Keratinocyte (primary cell): ENCODE results near the gene SPC24. TPM values are rescaled to one million over a fixed set of nuclear protein-coding genes. Genes with fewer than 3 reads are reported as not detected.

Source experiments
- DNase-seq: peaks from one replicate; pipeline ENCODE4 v3.0.0-alpha.2; 2011; ENCODE audit warnings: low read depth, missing footprints, low spot score
- FAIRE-seq: peaks from 2 replicates; lab custom pipeline; 2011; peaks lifted over from hg19 to GRCh38; lab: Jason Lieb, UNC
- H2AFZ ChIP-seq: 2 replicates; pipeline ENCODE4 v1.6.0; 2012; ENCODE audit warnings: low read length, control low read depth, inconsistent platforms; ENCODE audit not compliant: control insufficient read depth
- H3K27ac ChIP-seq: 2 replicates; pipeline ENCODE4 v1.5.1; 2011; ENCODE audit warnings: low read length; ENCODE audit not compliant: control insufficient read depth, insufficient read depth
- H3K27me3 ChIP-seq: 3 replicates; pipeline ENCODE4 v1.6.0; 2011; ENCODE audit warnings: low read length; ENCODE audit not compliant: control insufficient read depth, insufficient read depth; ENCODE audit errors: extremely low read depth
- H3K36me3 ChIP-seq, 2 experiments: 2 replicates in 1 of 2; 3 replicates in 1 of 2; pipeline ENCODE4 v1.5.1; 2011; ENCODE audit warnings: low read length in 2 of 2, mild to moderate bottlenecking in 1 of 2; ENCODE audit not compliant: control insufficient read depth in 2 of 2, insufficient read depth in 2 of 2; ENCODE audit errors: extremely low read depth in 1 of 2
- H3K4me1 ChIP-seq: 3 replicates; pipeline ENCODE4 v1.5.1; 2011; ENCODE audit warnings: low read length; ENCODE audit not compliant: control insufficient read depth, insufficient read depth; ENCODE audit errors: extremely low read depth
- H3K4me2 ChIP-seq: 3 replicates; pipeline ENCODE4 v1.6.0; 2011; ENCODE audit warnings: low read depth, low read length; ENCODE audit not compliant: control insufficient read depth, insufficient read depth; ENCODE audit errors: extremely low read depth
- H3K4me3 ChIP-seq, 3 experiments: fragments of 200-600 bp in 1 of 3; sonication (generic) in 1 of 3; 2 replicates in 2 of 3; 3 replicates in 1 of 3; pipeline ENCODE4 v1.5.1; 2011 to 2016; ENCODE audit warnings: low read length in 3 of 3, mild to moderate bottlenecking in 3 of 3, control low read depth in 2 of 3, inconsistent platforms in 1 of 3, low read depth in 1 of 3, mixed read lengths in 1 of 3, mixed run types in 1 of 3, moderate library complexity in 1 of 3; ENCODE audit not compliant: control insufficient read depth in 2 of 3, insufficient read depth in 2 of 3; ENCODE audit errors: extremely low read depth in 1 of 3
- H3K79me2 ChIP-seq: 2 replicates; pipeline ENCODE4 v1.6.0; 2012; ENCODE audit warnings: low read length; ENCODE audit not compliant: control insufficient read depth, insufficient read depth
- H3K9ac ChIP-seq: 3 replicates; pipeline ENCODE4 v1.6.0; 2011; ENCODE audit warnings: low read length; ENCODE audit not compliant: control insufficient read depth, insufficient read depth; ENCODE audit errors: extremely low read depth
- H3K9me1 ChIP-seq: 3 replicates; pipeline ENCODE4 v1.6.0; 2011; ENCODE audit warnings: low read length; ENCODE audit not compliant: control insufficient read depth, insufficient read depth; ENCODE audit errors: extremely low read depth
- H3K9me3 ChIP-seq: 2 replicates; pipeline ENCODE4 v1.5.1; 2012; ENCODE audit warnings: low read depth, low read length; ENCODE audit not compliant: control insufficient read depth
- H4K20me1 ChIP-seq: 3 replicates; pipeline ENCODE4 v1.6.0; 2011; ENCODE audit warnings: low read length; ENCODE audit not compliant: control insufficient read depth, insufficient read depth; ENCODE audit errors: extremely low read depth
- CTCF ChIP-seq, 3 experiments: IDR thresholded peaks in 1 of 3; conservative IDR thresholded peaks in 1 of 3; optimal IDR thresholded peaks in 1 of 3; 2 replicates in 2 of 3; 3 replicates in 1 of 3; pipeline versions ENCODE3 to v1.5.1; 2011; ENCODE audit warnings: low read length in 3 of 3, mild to moderate bottlenecking in 3 of 3, moderate library complexity in 2 of 3, control low read depth in 1 of 3, inconsistent platforms in 1 of 3; ENCODE audit not compliant: insufficient read depth in 2 of 3; ENCODE audit errors: extremely low read depth in 1 of 3
- EZH2 ChIP-seq: IDR thresholded peaks from one replicate; pipeline ENCODE4 v1.6.1; 2012; ENCODE audit warnings: inconsistent platforms, mild to moderate bottlenecking, low read length, moderate library complexity
- dilution Hi-C: fragments of 300-500 bp; cut with MboI; formaldehyde crosslinking; loops from one replicate; pipeline ENCODE4 v1.7.0; 2020; ENCODE audit warnings: low sequenced_read_pairs; ENCODE audit not compliant: extremely low pct_ligation_motif_present
- polyA plus RNA-seq, 5 experiments: library from polyadenylated mRNA; depleted of rRNA in 3 of 5; stranded (reverse) in 3 of 5; stranded (forward) in 1 of 5; unstranded in 1 of 5; fragments of >200 nt; gene quantifications; 1 replicate in 1 of 5; 2 replicates in 3 of 5; 3 replicates in 1 of 5; pipeline versions ENCODE4 v1.2.1 to v1.2.3, GENCODE V29; 2011 to 2012; ENCODE audit warnings: missing spikeins in 2 of 5, low read depth in 1 of 5, low replicate concordance in 1 of 5

SPC24 gene
- polyA plus RNA-seq, 1 donor (not counting 4 experiments of a cell fraction or from before 2014, with no cell fraction given), result 6.4 TPM

DNA sequence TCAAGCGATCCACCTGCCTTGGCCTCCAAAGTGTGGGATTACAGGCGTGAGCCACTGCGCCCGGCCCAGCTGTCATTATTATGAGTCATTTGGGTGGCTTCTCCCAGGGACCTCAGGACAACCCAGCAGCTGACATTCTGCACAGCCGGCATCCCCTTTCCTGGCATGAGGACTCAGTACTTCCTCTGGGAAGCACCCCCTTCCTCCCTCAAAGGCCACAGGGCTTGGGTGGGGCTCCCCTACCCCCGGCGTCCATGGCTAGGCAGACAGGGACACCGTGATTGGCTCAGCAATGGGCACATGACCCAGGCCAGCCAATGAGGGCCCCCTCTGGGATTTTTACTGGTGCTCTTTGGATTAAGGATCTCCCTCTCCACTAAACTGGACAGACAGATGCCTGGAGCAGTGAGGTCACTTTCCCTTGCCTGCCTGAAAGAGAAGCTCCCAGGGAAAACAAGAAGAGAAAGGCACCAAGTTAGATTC is 35.7 kb upstream of the SPC24 start:
- no peak for DNase-seq
- dilution Hi-C loops, result no loop called here
- H3K4me2 ChIP-seq, result no peak overlapping the region
- peaks cover 5% of the 10 kb centered on the region for H3K4me1 ChIP-seq
- H3K9me3 ChIP-seq, result no peaks in the 10 kb centered on the region
- no peaks in the 10 kb centered on the region for H3K36me3 ChIP-seq
- no peaks in the 10 kb centered on the region for H4K20me1 ChIP-seq
- TF ChIP-seq EZH2 (no peak), CTCF (optimal IDR thresholded peaks at IDR 0.05 in 1 of 3, IDR thresholded peaks at IDR 0.05 in 1 of 3, conservative IDR thresholded peaks at IDR 0.05 in 1 of 3; ENCODE audit: extremely low read depth in 1 of 3, insufficient read depth in 2 of 3, low read length in 3 of 3) (no peak)
- H3K27ac ChIP-seq, result no peak overlapping the region
- no peaks in the 10 kb centered on the region for H3K27me3 ChIP-seq
- H3K9me1 ChIP-seq, result no peaks in the 10 kb centered on the region
- H3K79me2 ChIP-seq, result no peaks in the 10 kb centered on the region
- H3K4me3 ChIP-seq, result no peak overlapping the region
- no peak for FAIRE-seq
- no peak overlapping the region for H3K9ac ChIP-seq
- H2AFZ ChIP-seq, result no peak overlapping the region

GRCh38 chr19:11190501-11190900 is 34.9 kb upstream of the SPC24 start:
- Histone ChIP-seq H3K4me3 (no peak overlapping the region), H3K9me3 (no peaks in the 10 kb centered on the region), H3K4me2 (no peak overlapping the region), H3K27ac (no peak overlapping the region), H4K20me1 (no peaks in the 10 kb centered on the region), H3K4me1 (peaks cover 5% of the 10 kb centered on the region), H3K27me3 (no peaks in the 10 kb centered on the region), H3K9ac (no peak overlapping the region), H3K36me3 (no peaks in the 10 kb centered on the region), H3K79me2 (no peaks in the 10 kb centered on the region), H2AFZ (no peak overlapping the region), H3K9me1 (no peaks in the 10 kb centered on the region)
- dilution Hi-C loops, result no loop called here
- TF ChIP-seq CTCF (optimal IDR thresholded peaks at IDR 0.05 in 1 of 3, IDR thresholded peaks at IDR 0.05 in 1 of 3, conservative IDR thresholded peaks at IDR 0.05 in 1 of 3; ENCODE audit: extremely low read depth in 1 of 3, insufficient read depth in 2 of 3, low read length in 3 of 3) (no peak), EZH2 (no peak)
- DNase-seq (no peak), FAIRE-seq (no peak)
